Mammary epithelial cell (primary cell): Measurements from ENCODE around the gene RALY.

Source experiments
- EZH2 ChIP-seq: IDR thresholded peaks from 2 replicates; pipeline ENCODE4 v1.6.1; 2012; ENCODE audit warnings: low read length, inconsistent platforms, borderline replicate concordance
- TF ChIP-seq, protein P1 (sequence below), 2 donors: IDR thresholded peaks in 1 of 2; conservative IDR thresholded peaks in 1 of 2; 2 replicates each; pipeline ENCODE4 v1.5.1; 2011 to 2012; ENCODE audit warnings: inconsistent platforms in 2 of 2, low read length in 2 of 2, mild to moderate bottlenecking in 2 of 2, control low read depth in 1 of 2, low read depth in 1 of 2; ENCODE audit not compliant: insufficient read depth in 1 of 2; ENCODE audit errors: extremely low read depth in 1 of 2

DNA sequence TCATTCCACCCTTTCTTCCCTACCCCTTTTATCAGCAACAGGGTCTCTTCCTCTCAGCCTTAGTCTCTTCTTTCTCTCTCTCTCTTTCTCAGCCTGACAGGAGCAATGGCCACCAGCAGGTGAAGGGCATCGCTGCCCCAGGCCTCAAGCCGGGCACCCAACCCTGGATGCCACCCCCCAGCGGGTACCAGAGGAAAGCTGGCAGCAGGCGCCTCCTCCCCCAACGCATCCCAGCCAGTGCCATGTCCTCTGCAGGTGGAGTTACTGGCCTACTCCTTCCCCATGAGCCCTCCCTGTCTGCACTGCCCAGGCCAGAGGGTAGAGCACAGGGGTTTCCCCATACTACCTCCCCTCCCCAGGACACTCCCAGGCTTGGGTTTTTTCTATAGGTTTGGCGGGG, 86.1 kb downstream of the RALY start:
- TF ChIP-seq, protein P1, sequence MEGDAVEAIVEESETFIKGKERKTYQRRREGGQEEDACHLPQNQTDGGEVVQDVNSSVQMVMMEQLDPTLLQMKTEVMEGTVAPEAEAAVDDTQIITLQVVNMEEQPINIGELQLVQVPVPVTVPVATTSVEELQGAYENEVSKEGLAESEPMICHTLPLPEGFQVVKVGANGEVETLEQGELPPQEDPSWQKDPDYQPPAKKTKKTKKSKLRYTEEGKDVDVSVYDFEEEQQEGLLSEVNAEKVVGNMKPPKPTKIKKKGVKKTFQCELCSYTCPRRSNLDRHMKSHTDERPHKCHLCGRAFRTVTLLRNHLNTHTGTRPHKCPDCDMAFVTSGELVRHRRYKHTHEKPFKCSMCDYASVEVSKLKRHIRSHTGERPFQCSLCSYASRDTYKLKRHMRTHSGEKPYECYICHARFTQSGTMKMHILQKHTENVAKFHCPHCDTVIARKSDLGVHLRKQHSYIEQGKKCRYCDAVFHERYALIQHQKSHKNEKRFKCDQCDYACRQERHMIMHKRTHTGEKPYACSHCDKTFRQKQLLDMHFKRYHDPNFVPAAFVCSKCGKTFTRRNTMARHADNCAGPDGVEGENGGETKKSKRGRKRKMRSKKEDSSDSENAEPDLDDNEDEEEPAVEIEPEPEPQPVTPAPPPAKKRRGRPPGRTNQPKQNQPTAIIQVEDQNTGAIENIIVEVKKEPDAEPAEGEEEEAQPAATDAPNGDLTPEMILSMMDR (conservative IDR thresholded peaks at IDR 0.05 in 1 of 2, IDR thresholded peaks at IDR 0.05 in 1 of 2; ENCODE audit: extremely low read depth in 1 of 2, insufficient read depth in 1 of 2, low read depth in 1 of 2, low read length in 2 of 2), result no peak
- no peak for TF ChIP-seq EZH2
